Measurements from ENCODE around the gene OR51A2. TPM values are rescaled to one million over a fixed set of nuclear protein-coding genes. Genes with fewer than 3 reads are reported as not detected.

OR51A2 gene
- total and polyA plus RNA-seq, 9 of the 15 experiments (the other 6 are each of a cell fraction or from before 2014, with no cell fraction given): not detected

DNA sequence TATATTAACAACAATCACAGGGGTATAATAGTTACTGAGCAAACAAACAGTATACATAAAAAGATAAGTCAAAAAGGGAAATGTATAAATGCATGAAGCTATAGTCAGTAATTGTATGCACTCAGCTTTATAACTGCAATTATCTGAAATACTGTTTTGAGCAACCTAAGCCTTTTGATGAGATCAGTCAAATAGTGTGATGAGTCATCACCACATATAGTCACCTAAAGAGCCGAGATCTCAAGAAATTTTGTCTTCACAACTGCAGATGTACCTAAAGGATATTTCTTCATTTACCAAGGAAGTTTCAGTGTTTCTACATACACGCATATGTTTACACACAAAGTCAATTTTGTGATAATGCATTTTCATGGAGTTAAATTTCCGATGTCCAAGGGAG lies 5.4 kb upstream of the OR51A2 start (continued):
- TF ChIP-seq, protein P1, sequence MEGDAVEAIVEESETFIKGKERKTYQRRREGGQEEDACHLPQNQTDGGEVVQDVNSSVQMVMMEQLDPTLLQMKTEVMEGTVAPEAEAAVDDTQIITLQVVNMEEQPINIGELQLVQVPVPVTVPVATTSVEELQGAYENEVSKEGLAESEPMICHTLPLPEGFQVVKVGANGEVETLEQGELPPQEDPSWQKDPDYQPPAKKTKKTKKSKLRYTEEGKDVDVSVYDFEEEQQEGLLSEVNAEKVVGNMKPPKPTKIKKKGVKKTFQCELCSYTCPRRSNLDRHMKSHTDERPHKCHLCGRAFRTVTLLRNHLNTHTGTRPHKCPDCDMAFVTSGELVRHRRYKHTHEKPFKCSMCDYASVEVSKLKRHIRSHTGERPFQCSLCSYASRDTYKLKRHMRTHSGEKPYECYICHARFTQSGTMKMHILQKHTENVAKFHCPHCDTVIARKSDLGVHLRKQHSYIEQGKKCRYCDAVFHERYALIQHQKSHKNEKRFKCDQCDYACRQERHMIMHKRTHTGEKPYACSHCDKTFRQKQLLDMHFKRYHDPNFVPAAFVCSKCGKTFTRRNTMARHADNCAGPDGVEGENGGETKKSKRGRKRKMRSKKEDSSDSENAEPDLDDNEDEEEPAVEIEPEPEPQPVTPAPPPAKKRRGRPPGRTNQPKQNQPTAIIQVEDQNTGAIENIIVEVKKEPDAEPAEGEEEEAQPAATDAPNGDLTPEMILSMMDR (IDR thresholded peaks at IDR 0.05 in 2 of 3, conservative IDR thresholded peaks at IDR 0.05 in 1 of 3; ENCODE audit: insufficient read depth in 2 of 3, low read depth in 1 of 3, low read length in 3 of 3): no peak
- TF ChIP-seq, protein P2, sequence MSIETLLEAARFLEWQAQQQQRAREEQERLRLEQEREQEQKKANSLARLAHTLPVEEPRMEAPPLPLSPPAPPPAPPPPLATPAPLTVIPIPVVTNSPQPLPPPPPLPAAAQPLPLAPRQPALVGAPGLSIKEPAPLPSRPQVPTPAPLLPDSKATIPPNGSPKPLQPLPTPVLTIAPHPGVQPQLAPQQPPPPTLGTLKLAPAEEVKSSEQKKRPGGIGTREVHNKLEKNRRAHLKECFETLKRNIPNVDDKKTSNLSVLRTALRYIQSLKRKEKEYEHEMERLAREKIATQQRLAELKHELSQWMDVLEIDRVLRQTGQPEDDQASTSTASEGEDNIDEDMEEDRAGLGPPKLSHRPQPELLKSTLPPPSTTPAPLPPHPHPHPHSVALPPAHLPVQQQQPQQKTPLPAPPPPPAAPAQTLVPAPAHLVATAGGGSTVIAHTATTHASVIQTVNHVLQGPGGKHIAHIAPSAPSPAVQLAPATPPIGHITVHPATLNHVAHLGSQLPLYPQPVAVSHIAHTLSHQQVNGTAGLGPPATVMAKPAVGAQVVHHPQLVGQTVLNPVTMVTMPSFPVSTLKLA (conservative IDR thresholded peaks at IDR 0.05): no peak
- TF ChIP-seq JUND (IDR thresholded peaks at IDR 0.05; ENCODE audit: borderline replicate concordance, low read depth, low read length) (peak; percentile 63), JUND (tag; IDR thresholded peaks at IDR 0.05; ENCODE audit: borderline replicate concordance, low read depth, low read length) (peak; percentile 86; the same call in 2 of the 3 replicates), SRF (CRISPR knock-in tag; IDR thresholded peaks at IDR 0.05) (no peak), MYC (IDR thresholded peaks at IDR 0.05; ENCODE audit: low read depth, low read length) (no peak), MYC (CRISPR knock-in tag; IDR thresholded peaks at IDR 0.05; ENCODE audit: borderline replicate concordance, low read depth) (no peak), IFI16 (CRISPR knock-in tag; IDR thresholded peaks at IDR 0.05) (no peak), MYNN (IDR thresholded peaks at IDR 0.05) (no peak), MYNN (CRISPR knock-in tag; IDR thresholded peaks at IDR 0.05) (no peak), ZNF3 (CRISPR knock-in tag; IDR thresholded peaks at IDR 0.05) (no peak), KDM5B (IDR thresholded peaks at IDR 0.05; ENCODE audit: insufficient replicate concordance, low read depth, low read length) (no peak), PCBP2 (IDR thresholded peaks at IDR 0.05; ENCODE audit: low read depth, low read length, poor library complexity, severe bottlenecking) (no peak), CEBPB (tag; IDR thresholded peaks at IDR 0.05) (no peak), C11orf30 (IDR thresholded peaks at IDR 0.05; ENCODE audit: low read depth) (0 out of 2 replicates have a peak, but pooled peaks have one; percentile 25), RFX7 (CRISPR knock-in tag; IDR thresholded peaks at IDR 0.05) (no peak), SLC30A9 (CRISPR knock-in tag; IDR thresholded peaks at IDR 0.05) (no peak), KAT2B (IDR thresholded peaks at IDR 0.05; ENCODE audit: low read depth, low read length) (no peak), ZNF778 (CRISPR knock-in tag; IDR thresholded peaks at IDR 0.05) (no peak), ZEB2 (IDR thresholded peaks at IDR 0.05) (no peak), ATF7 (IDR thresholded peaks at IDR 0.05) (no peak), ZNF143 (CRISPR knock-in tag; IDR thresholded peaks at IDR 0.05) (no peak)
- TF ChIP-seq, protein P3, sequence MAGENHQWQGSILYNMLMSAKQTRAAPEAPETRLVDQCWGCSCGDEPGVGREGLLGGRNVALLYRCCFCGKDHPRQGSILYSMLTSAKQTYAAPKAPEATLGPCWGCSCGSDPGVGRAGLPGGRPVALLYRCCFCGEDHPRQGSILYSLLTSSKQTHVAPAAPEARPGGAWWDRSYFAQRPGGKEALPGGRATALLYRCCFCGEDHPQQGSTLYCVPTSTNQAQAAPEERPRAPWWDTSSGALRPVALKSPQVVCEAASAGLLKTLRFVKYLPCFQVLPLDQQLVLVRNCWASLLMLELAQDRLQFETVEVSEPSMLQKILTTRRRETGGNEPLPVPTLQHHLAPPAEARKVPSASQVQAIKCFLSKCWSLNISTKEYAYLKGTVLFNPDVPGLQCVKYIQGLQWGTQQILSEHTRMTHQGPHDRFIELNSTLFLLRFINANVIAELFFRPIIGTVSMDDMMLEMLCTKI (IDR thresholded peaks at IDR 0.05; ENCODE audit: partially characterized antibody): no peak
- TF ChIP-seq, protein P4, sequence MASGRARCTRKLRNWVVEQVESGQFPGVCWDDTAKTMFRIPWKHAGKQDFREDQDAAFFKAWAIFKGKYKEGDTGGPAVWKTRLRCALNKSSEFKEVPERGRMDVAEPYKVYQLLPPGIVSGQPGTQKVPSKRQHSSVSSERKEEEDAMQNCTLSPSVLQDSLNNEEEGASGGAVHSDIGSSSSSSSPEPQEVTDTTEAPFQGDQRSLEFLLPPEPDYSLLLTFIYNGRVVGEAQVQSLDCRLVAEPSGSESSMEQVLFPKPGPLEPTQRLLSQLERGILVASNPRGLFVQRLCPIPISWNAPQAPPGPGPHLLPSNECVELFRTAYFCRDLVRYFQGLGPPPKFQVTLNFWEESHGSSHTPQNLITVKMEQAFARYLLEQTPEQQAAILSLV (tag; IDR thresholded peaks at IDR 0.05): no peak
